ENCODE data around the gene KATNB1. TPM values are rescaled to one million over a fixed set of nuclear protein-coding genes. Genes with fewer than 3 reads are reported as not detected.

KATNB1 gene
- total RNA-seq, 2 donors from 2014 or later: 17.0 to 26.3 TPM

DNA sequence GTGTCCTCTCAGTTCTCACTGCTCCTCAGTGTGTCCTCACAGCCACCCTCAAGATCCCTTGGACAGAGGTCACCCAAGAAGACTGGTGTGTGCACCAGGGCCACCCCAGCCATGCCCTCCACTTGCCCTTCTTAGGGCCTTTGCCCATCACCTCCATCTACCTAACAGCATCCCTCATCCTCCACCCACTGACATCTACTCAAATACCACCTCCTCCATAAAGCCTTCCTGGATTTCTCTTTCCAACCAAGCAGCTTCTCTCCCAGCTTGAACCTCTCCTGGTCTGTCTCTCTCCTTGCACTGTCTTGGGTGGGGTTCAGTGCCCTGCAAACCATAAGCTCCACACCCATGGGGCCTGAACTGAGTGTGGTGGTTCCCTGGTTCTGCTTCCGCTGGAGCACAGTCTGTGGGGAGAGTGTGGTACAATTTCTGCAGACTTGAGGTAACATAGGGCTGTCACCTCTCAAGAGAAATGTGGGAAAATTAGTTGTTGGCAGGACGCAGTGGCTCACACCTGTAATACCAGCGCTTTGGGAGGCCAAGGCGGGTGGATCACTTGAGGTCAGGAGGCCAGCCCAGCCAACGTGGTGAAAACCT lies 14.4 kb downstream of the KATNB1 start:
- no peak overlapping the region for H3K4me3 ChIP-seq
- H3K4me1 ChIP-seq: no peaks in the 10 kb centered on the region
- no peak for DNase-seq
- intact Hi-C loops (cut with DNase I): loop anchor here (10.0 kb wide), 1 partner anchor 245 kb away; no protein-coding TSS in a partner anchor
- TF ChIP-seq, protein P1, sequence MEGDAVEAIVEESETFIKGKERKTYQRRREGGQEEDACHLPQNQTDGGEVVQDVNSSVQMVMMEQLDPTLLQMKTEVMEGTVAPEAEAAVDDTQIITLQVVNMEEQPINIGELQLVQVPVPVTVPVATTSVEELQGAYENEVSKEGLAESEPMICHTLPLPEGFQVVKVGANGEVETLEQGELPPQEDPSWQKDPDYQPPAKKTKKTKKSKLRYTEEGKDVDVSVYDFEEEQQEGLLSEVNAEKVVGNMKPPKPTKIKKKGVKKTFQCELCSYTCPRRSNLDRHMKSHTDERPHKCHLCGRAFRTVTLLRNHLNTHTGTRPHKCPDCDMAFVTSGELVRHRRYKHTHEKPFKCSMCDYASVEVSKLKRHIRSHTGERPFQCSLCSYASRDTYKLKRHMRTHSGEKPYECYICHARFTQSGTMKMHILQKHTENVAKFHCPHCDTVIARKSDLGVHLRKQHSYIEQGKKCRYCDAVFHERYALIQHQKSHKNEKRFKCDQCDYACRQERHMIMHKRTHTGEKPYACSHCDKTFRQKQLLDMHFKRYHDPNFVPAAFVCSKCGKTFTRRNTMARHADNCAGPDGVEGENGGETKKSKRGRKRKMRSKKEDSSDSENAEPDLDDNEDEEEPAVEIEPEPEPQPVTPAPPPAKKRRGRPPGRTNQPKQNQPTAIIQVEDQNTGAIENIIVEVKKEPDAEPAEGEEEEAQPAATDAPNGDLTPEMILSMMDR (IDR thresholded peaks at IDR 0.05): no peak
- H3K9ac ChIP-seq (ENCODE audit: low read depth in 2 of 2, low read length in 2 of 2): no peak overlapping the region
- H3K27me3 ChIP-seq: no peaks in the 10 kb centered on the region
- no peaks in the 10 kb centered on the region for H3K36me3 ChIP-seq
- no peak overlapping the region for H3K27ac ChIP-seq
- H3K9me3 ChIP-seq: no peaks in the 10 kb centered on the region

DNA sequence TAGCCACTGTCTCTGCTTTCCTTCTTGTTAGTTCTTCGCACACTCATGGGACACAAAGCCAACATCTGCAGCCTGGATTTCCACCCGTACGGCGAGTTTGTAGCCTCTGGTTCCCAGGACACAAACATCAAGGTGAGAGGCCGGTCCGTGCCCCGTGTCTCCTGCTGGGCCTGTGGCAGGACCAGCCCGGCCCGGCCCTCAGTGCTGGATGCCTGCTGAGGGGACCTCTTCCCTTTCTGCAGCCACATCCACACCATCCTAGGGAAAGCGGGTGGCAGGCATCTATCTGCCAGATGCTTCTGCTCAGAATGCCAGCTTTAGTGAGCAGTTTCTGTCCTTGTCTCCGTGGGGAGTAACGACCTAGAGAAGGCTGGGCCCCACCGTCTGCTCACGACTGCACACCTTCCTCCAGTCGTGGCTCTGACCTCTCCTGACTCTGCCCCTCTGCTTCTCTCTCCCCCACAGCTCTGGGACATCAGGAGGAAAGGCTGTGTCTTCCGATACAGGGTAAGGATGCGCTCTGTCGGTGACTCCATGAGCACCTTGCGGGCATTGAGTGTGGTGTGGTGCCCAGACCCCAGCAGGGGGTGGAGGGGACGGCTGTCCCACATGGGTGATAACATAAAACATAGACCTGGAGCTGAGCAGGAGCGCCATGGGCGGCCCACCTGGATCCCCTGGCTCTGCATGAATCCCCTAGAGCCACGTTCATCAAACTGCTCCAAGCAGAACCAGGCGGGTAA lies 15.4 kb downstream of the KATNB1 start:
- Histone ChIP-seq H3K36me3 (no peaks in the 10 kb centered on the region), H3K9ac (ENCODE audit: low read depth in 2 of 2, low read length in 2 of 2) (no peak overlapping the region), H3K4me1 (no peaks in the 10 kb centered on the region), H3K4me3 (no peak overlapping the region), H3K9me3 (no peaks in the 10 kb centered on the region), H3K27ac (no peak overlapping the region), H3K27me3 (no peaks in the 10 kb centered on the region)
- intact Hi-C loops (cut with DNase I): loop anchor here (10.0 kb wide), 1 partner anchor 244 kb away; no protein-coding TSS in a partner anchor
- no peak for DNase-seq
- TF ChIP-seq, protein P1 (IDR thresholded peaks at IDR 0.05): no peak

DNA sequence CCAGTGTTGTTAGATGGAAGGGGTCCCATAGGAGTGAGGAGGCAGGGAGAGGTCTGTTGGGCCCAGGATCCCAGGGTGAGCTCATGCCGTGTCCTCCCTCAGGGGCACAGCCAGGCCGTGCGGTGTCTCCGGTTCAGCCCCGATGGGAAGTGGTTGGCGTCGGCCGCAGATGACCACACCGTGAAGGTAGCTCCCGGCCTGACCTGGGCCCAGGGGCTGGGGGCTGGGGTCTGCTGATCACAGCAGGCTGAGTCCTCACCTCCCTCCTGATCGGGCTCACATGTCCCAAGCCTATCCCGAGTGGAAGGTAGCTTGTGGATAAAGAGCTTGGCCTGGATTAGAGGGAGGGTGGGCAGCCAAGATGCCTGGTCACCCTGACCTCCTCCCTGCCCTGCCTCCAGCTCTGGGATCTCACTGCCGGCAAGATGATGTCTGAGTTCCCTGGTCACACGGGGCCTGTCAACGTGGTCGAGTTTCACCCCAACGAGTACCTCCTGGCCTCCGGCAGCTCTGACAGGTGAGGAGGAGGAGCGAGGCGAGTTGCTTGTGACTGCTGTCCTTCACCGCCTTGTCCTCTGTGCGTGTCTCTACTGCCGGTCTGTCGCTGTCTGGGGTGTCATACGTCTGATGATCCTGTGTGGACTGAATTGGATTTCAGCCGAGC lies 16.1 kb downstream of the KATNB1 start:
- DNase-seq: no peak
- H3K4me1 ChIP-seq: no peaks in the 10 kb centered on the region
- no peaks in the 10 kb centered on the region for H3K36me3 ChIP-seq
- TF ChIP-seq, protein P1 (IDR thresholded peaks at IDR 0.05): no peak
- H3K9me3 ChIP-seq: no peaks in the 10 kb centered on the region
- H3K4me3 ChIP-seq: no peak overlapping the region
- no peak overlapping the region for H3K9ac ChIP-seq (ENCODE audit: low read depth in 2 of 2, low read length in 2 of 2)
- no peak overlapping the region for H3K27ac ChIP-seq
- H3K27me3 ChIP-seq: no peaks in the 10 kb centered on the region
- intact Hi-C loops (cut with DNase I): loop anchor here (10.0 kb wide), 1 partner anchor 243 kb away; no protein-coding TSS in a partner anchor

DNA sequence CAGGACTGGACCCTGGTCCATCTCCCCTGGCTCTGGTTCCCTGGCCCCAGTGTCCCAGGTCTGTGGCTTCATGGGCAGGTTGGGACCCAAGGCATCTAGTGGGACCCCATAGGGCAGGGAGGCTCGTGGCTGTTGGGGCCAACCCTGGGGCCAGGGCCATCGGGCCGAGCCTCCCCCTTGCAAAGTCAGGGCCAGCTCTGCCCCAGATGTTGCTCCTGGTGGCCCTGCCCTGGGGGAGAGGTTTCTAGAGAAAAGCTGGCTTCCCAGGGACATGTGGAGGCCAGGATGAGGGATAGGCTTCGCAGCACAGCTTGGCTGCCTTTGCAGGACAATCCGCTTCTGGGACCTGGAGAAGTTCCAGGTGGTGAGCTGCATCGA lies 16.6 kb downstream of the KATNB1 start:
- Histone ChIP-seq H3K4me1 (no peaks in the 10 kb centered on the region), H3K36me3 (no peaks in the 10 kb centered on the region), H3K9me3 (no peaks in the 10 kb centered on the region), H3K27ac (no peak overlapping the region), H3K9ac (ENCODE audit: low read depth in 2 of 2, low read length in 2 of 2) (no peak overlapping the region), H3K27me3 (no peaks in the 10 kb centered on the region), H3K4me3 (no peak overlapping the region)
- TF ChIP-seq, protein P1 (IDR thresholded peaks at IDR 0.05): no peak
- intact Hi-C loops (cut with DNase I): loop anchor here (10.0 kb wide), 1 partner anchor 243 kb away; no protein-coding TSS in a partner anchor
- DNase-seq: no peak

DNA sequence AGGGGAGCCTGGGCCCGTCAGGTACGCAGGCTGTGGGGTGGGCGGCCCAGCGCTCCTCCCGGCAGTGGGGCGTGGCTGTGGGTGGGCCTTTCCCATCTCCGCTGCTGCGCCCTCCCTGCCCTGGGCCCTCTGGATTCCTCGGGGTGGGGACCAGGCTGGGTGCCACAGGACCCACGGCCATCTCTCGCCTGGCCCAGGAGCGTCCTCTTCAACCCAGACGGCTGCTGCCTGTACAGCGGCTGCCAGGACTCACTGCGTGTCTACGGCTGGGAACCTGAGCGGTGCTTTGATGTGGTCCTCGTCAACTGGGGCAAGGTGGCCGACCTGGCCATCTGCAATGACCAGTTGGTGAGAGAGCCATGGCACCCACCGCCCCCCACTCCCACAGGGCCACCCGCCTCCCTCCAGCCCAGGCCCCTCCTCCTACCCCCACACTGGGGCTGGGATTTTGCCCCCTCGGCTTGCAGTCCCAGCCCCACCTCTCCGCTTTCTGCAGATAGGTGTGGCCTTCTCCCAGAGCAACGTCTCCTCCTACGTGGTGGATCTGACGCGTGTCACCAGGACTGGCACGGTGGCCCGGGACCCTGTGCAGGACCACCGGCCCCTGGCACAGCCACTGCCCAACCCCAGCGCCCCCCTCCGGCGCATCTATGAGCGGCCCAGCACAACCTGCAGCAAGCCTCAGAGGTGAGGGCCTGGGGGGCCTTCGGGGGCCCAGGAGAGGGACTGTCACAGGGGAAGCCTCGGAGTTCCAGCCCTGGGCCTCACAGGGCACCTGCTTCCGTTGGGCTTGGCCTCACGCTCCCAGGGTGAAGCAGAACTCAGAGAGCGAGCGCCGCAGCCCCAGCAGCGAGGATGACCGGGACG lies 17.2 kb downstream of the KATNB1 start:
- no peaks in the 10 kb centered on the region for H3K36me3 ChIP-seq

More for the DNA sequence above, 17.2 kb downstream of the KATNB1 start:
- no peak overlapping the region for H3K4me3 ChIP-seq
- H3K4me1 ChIP-seq: no peaks in the 10 kb centered on the region
- intact Hi-C loops (cut with DNase I): loop anchor here (10.0 kb wide), 1 partner anchor 242 kb away; no protein-coding TSS in a partner anchor
- no peak overlapping the region for H3K27ac ChIP-seq
- no peaks in the 10 kb centered on the region for H3K9me3 ChIP-seq
- TF ChIP-seq, protein P1 (IDR thresholded peaks at IDR 0.05): no peak
- no peaks in the 10 kb centered on the region for H3K27me3 ChIP-seq
- H3K9ac ChIP-seq (ENCODE audit: low read depth in 2 of 2, low read length in 2 of 2): no peak overlapping the region
- DNase-seq: no peak
